ENCODE measurements around the gene MST1.

DNA sequence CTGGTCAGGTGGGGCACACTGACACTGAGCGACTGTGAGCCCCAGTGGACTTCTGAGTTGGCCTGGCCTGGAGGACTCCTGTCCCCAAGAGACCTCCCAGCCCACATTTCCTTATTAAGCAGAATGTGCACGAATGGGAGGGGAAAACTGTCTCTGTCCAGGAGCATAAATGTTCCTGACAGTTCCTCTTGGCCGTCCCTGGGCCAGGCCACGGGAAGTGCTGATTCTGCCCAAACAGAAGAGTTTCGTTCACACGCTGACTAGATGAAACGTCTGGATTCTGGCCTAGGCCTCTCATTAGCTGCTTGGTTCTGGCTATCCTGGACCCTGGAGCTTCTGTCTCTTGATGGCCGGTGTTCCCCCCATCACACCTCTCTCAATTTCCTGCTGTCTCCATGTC, 44.6 kb downstream of the MST1 start:
- TF ChIP-seq, protein P1, sequence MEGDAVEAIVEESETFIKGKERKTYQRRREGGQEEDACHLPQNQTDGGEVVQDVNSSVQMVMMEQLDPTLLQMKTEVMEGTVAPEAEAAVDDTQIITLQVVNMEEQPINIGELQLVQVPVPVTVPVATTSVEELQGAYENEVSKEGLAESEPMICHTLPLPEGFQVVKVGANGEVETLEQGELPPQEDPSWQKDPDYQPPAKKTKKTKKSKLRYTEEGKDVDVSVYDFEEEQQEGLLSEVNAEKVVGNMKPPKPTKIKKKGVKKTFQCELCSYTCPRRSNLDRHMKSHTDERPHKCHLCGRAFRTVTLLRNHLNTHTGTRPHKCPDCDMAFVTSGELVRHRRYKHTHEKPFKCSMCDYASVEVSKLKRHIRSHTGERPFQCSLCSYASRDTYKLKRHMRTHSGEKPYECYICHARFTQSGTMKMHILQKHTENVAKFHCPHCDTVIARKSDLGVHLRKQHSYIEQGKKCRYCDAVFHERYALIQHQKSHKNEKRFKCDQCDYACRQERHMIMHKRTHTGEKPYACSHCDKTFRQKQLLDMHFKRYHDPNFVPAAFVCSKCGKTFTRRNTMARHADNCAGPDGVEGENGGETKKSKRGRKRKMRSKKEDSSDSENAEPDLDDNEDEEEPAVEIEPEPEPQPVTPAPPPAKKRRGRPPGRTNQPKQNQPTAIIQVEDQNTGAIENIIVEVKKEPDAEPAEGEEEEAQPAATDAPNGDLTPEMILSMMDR (IDR thresholded peaks at IDR 0.05; ENCODE audit: poor library complexity), result no peak
- no peak for TF ChIP-seq EZH2 (IDR thresholded peaks at IDR 0.05; ENCODE audit: borderline replicate concordance)
- no peak for TF ChIP-seq EZH2phosphoT487 (IDR thresholded peaks at IDR 0.05; ENCODE audit: low read depth, severe bottlenecking, unreplicated experiment)
